ENCODE measurements around the gene MAPKAP1.

DNA sequence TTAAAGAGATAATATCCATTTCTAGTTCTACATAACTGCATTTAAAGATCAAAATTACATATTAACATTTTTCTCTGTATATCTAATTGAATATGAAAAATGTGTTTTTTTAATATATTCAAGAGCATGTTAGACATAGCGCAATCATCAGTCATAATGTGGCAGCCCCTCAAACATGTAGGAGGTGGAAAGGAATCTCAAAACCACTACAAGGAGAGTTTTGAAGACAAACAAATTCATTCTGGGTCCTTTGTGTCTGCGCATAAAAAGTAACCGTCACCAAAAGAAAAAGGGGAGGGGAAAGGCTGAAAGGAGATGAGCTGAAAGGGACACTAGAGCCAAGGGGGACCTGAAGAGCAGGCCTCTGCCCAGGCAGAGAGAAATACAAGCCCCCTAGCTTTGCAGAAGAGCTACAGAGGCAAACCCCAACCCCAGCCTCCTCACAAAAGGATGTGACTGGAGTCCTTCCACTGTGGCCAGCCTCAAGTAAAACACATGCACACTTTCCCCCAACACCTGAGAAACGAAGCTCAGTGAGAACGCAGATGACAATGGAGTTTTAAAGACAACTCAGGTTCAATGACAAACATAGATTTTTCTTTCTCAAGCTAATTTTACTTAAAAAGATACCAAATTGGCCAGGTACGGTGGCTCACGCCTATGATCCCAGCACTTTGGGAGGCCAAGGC, 62.0 kb downstream of the MAPKAP1 start:
- TF ChIP-seq, protein P1, sequence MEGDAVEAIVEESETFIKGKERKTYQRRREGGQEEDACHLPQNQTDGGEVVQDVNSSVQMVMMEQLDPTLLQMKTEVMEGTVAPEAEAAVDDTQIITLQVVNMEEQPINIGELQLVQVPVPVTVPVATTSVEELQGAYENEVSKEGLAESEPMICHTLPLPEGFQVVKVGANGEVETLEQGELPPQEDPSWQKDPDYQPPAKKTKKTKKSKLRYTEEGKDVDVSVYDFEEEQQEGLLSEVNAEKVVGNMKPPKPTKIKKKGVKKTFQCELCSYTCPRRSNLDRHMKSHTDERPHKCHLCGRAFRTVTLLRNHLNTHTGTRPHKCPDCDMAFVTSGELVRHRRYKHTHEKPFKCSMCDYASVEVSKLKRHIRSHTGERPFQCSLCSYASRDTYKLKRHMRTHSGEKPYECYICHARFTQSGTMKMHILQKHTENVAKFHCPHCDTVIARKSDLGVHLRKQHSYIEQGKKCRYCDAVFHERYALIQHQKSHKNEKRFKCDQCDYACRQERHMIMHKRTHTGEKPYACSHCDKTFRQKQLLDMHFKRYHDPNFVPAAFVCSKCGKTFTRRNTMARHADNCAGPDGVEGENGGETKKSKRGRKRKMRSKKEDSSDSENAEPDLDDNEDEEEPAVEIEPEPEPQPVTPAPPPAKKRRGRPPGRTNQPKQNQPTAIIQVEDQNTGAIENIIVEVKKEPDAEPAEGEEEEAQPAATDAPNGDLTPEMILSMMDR (IDR thresholded peaks at IDR 0.05): no peak
- no peak for TF ChIP-seq POLR2A (IDR thresholded peaks at IDR 0.05)
